DLD1 (cell line): ENCODE results near the gene NR6A1.

Experiments
- in situ Hi-C: cut with HindIII; loops from 2 replicates; pipeline ENCODE4 v1.10.0; 2017; ENCODE audit warnings: low sequenced_read_pairs

Gene NR6A1

GRCh38 chr9:124596172-124596839, 174.8 kb downstream of the NR6A1 start:
- in situ Hi-C loops, result no loop called here

GRCh38 chr9:124595743-124596142, 175.4 kb downstream of the NR6A1 start:
- in situ Hi-C loops, result no loop called here

- in situ Hi-C loops, result no loop called here
Observed at GRCh38 chr9:124594673-124595072, 176.4 kb downstream of the NR6A1 start.

- in situ Hi-C loops, result no loop called here
Observed at GRCh38 chr9:124594225-124594624, 176.9 kb downstream of the NR6A1 start.

GRCh38 chr9:124593651-124594058, 177.5 kb downstream of the NR6A1 start:
- in situ Hi-C loops, result no loop called here

GRCh38 chr9:124593200-124593599, 177.9 kb downstream of the NR6A1 start:
- in situ Hi-C loops, result no loop called here

GRCh38 chr9:124590889-124591641, 180.0 kb downstream of the NR6A1 start:
- in situ Hi-C loops, result no loop called here

GRCh38 chr9:124584631-124585030, 186.5 kb downstream of the NR6A1 start:
- in situ Hi-C loops, result no loop called here

- in situ Hi-C loops, result no loop called here
Observed at GRCh38 chr9:124583134-124583533, 188.0 kb downstream of the NR6A1 start.

GRCh38 chr9:124580186-124580585, 190.9 kb downstream of the NR6A1 start:
- in situ Hi-C loops, result no loop called here

- in situ Hi-C loops, result no loop called here
Observed at GRCh38 chr9:124576751-124577150, 194.4 kb downstream of the NR6A1 start.

GRCh38 chr9:124574534-124575375, 196.4 kb downstream of the NR6A1 start:
- in situ Hi-C loops, result no loop called here

GRCh38 chr9:124570942-124571666, 200.0 kb downstream of the NR6A1 start:
- in situ Hi-C loops, result no loop called here

- in situ Hi-C loops, result no loop called here
Observed at GRCh38 chr9:124569942-124570341, 201.2 kb downstream of the NR6A1 start.

GRCh38 chr9:124567362-124567761, 203.7 kb downstream of the NR6A1 start:
- in situ Hi-C loops, result no loop called here

- in situ Hi-C loops, result no loop called here
Observed at GRCh38 chr9:124562328-124562727, 208.8 kb downstream of the NR6A1 start.

- in situ Hi-C loops, result loop anchor here (10.0 kb wide), 2 partner anchors 165 to 205 kb away; no protein-coding TSS in a partner anchor
Observed at GRCh38 chr9:124559871-124560270, 211.2 kb downstream of the NR6A1 start.

- in situ Hi-C loops, result loop anchor here (10.0 kb wide), 2 partner anchors 166 to 206 kb away; no protein-coding TSS in a partner anchor
Observed at GRCh38 chr9:124558777-124559470, 212.2 kb downstream of the NR6A1 start.

GRCh38 chr9:124557895-124558294, 213.2 kb downstream of the NR6A1 start:
- in situ Hi-C loops, result loop anchor here (10.0 kb wide), 2 partner anchors 167 to 207 kb away; no protein-coding TSS in a partner anchor

- in situ Hi-C loops, result loop anchor here (10.0 kb wide), 2 partner anchors 170 to 210 kb away; no protein-coding TSS in a partner anchor
Observed at GRCh38 chr9:124555043-124555442, 216.1 kb downstream of the NR6A1 start.
